T follicular helper cell (primary cell): Measurements from ENCODE around the gene SUFU.

Experiments used
- DNase-seq: peaks from one replicate; pipeline ENCODE4 v3.0.0-alpha.2; 2020; ENCODE audit warnings: low read depth

Gene SUFU

DNA sequence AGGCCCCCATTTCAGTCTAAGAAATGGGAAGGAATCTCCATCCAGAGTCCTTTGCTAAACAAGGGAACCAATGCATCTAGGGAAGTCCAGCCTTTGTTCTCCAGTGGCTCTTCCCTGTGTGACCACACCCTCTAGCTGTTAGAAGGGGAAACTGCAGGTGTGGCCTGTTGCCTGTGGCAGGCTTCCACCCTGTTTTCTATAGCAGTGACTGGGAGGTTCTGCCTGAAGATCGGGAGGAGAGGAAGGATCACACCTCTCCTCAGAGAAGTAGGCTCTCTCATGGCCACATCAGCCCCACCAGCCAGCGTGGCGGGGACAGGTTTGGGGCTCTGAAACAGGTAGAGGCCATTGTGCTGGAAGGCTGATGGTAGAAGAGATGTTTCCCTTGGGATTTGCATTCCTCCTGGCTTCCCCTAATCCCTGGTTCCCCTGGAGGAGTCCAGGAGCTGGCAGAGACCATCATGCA lies 92.8 kb downstream of the SUFU start:
- no peak for DNase-seq

DNA sequence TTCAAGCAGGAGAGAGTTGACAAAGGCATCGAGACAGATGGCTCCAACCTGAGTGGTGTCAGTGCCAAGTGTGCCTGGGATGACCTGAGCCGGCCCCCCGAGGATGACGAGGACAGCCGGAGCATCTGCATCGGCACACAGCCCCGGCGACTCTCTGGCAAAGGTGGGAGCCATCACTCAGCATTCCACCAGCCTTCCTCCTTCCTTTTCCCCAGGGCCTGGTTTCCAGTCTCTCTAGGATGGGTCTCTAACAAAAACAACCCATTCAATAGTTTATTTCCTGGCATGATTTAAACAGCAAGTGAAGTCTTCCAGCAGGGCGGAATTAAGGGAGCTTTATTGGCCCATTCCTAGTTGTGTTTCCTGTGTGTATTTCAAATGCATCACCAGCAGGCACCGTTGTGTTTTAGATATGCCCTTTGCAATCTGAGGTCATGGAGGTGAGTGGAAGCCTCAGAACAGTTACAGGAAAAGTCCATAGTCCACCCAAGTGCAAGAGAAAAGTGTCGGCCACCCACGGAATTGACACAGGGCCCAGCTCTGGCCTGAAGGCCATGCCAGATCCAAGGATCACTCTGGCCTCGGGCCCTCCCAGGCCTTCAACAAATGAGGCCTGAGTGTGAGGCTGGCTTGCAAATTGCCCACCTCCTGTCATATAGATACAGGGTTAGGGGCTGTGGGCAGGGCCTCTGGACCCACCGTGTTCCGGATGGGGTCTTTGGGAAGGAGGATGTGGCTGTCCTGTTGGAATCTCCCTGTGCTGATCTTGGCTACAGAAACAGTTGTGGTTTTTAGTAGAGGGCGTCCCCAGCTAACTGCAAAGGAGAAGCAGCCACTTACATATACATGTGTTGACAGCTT lies 93.6 kb downstream of the SUFU start:
- no peak for DNase-seq

DNA sequence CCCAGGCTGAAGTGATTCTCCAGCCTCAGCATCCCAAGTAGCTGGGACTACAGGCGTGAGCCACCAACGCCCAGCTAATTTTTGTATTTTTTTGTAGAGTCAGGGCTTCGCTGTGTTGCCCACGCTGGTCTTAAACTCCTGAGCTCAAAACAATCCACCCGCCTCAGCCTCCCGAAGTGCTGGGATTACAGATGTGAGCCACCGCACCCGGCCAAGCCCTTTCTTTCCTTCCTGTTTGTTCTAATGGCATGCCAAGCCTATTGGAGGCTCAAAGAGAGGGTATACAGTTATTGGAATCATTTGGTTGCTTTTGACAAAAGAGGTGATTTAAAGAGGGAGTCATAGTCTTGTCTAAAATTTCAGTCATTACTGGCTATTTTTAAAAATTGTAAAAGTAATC lies 94.5 kb downstream of the SUFU start:
- no peak for DNase-seq

- DNase-seq, result no peak
Measured at GRCh38 chr10:102599565-102600327, 96.0 kb downstream of the SUFU start.

- DNase-seq, result no peak
Measured at GRCh38 chr10:102600816-102601215, 97.0 kb downstream of the SUFU start.

DNA sequence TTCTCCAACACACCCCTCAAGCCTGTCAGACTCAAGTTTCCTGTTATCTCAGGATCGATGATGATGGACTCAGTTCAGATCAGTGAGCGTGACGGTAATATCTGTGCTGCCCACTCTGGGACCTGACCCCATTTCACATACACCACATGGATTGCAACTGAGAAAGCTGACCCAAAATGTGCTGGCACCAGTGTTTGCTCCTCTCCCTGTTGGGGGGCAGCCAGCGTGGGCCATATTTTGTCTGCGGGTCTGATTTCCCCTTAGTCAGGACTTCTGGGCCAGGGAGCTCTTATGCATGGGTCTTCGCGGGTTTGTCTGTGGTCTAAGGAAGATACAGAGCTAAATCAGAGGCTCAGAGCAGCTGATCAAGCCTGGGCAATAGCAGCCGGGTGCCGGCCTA lies 97.9 kb downstream of the SUFU start:
- no peak for DNase-seq

DNA sequence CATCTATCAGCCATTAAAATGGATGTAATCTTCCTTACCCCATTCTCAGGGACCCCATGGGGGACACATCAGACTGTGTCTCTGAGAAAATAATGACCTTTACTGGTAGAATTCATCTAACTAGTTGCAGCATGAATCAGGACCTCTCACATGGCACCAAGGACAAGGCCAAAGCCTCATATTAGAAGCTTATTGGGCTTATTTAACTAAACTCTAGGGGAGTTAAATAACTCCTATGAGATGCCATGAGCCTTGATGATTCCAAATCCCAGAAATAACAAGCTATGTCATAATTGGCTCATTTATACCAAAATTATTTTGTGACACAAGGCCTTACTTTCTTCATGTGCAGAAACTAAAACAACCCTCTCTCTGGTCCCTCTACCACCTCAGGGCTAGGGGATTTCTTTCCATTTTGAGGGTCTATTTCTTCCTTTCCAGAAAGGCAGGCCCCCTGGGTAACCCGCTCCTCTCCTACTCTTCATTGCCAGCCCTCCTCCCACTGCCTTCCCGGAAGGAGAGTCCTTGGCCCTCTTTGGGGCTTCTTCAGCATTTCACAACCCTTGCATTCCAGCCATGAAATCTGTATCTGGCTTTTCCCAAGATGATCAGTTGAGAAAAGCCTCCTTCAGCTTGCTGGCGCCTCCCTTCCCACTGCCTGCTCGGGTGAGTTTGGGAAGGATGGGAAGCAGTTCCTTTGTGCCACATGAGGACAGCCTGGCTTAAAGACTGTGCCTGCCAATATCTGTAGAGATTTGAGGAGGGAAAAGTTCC lies 98.7 kb downstream of the SUFU start:
- no peak for DNase-seq

DNA sequence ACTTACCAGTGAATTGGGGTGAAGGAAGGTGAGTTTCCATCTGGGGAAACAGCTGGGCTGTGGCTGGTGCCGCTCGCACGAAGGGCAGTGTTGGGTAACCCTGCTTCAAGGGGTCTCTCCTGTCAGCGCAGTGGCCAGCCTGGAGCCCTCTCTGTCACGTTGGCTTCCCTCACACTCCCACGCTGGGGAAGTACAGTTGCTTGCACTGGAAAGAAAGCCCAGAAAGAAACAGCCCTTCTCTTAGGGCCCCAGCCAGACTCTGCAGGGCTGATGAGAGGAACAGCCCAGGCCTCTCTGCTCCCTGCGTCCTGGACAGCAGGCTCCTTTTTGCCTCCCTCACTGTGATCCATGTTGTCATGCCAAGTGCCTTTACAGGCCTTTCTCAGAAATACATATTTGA lies 100.2 kb downstream of the SUFU start:
- DNase-seq, result no peak

- no peak for DNase-seq
Measured at GRCh38 chr10:102604439-102604841, 100.7 kb downstream of the SUFU start.

- no peak for DNase-seq
Measured at GRCh38 chr10:102605712-102606111, 101.9 kb downstream of the SUFU start.

DNA sequence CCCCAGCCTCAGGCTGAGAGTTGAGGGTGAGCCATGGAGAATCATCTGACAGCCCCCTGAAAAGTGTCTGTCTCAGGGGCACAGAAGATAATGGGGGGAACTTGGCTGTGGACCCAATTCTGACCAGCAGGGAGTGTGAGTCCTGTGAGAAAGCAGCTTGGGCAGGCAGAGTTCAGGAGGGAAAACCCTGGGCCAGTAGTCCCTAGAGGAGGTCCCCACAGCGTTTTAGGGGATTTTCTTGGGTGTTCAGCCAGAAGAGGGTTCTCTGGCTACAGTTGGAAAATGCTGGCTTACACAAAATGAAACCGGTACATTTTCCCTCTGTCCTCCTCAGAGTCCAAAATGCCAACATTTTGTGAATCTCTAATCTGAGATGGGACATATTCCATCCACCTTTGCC lies 104.7 kb downstream of the SUFU start:
- DNase-seq, result no peak

DNA sequence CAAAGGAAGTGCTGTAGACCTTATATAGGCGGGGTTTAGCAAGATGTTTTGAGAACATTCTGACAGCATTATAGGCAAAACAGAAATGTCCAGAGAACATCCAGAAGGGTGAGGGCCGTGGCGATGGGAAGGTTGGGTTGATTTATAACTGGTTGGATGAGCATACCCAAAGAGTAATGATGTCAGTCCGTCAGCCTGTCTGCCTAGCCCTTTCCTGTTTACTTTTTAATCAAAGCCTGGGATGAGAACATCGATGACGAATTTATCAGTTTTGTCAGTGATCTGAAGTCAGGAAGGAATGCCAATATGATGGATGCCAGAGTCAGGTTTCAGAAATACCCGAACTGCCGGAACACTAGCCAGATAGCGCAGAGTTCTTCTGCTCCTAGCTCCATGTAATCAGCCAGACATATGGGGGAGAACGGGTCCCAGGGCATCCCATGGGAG lies 106.7 kb downstream of the SUFU start:
- DNase-seq, result peak; percentile 56

GRCh38 chr10:102611514-102612087 lies 107.8 kb downstream of the SUFU start:
- no peak for DNase-seq

DNA sequence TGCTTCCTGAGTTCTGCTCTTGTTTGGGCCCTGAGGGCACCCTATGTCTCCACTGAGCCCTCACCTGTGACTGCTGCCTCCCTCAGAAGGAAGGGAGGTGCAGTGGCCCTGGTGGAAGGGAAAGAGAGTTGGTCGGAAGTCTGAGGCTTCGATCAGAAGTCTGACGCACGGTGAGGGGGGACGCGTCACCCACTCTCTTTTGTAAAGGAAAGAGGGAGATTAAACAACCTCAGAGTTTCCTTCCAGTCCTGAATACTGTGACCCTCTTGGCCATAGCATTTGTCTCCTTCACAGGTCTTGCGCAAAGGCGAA lies 109.1 kb downstream of the SUFU start:
- DNase-seq, result peak; percentile 73

DNA sequence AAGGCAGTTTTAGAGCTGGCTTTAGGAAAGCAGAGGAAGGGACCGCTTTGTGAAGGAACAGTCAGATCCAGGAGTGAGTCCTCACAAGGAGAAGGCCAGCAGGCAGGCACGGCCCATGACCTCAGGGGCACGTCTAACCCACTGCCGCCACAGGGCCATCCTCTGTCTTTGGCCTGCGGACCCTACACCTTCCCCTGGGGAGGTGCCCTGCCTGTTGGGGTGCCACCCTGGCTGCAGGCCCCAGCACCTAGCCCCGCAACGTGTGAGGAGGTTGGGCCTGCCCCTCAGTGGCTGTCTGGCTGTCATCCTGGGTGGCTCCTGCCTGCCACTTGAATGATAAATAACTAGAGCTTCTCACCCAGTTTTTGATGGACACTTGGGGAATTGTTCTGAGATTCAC lies 109.5 kb downstream of the SUFU start:
- peak; percentile 33 for DNase-seq

DNA sequence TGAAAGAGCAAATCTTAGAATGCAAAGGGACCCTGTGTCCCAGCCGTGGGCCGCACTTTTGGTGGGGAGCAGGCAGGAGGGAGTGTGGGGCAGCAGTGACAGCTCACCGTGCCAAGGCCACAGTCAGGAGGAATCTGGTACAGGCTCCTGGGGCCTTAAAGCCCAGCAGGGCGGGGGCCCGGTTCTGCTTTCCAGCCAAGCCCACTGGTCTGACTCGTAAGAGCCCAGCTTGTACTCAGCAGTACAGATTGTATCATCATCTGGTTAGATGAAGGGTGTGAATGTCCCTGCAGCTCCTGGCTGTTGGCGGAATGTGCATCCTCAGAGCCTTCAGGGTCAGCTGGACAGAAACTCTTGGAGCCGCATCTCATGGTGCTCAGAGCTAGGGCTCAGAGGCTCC lies 110.0 kb downstream of the SUFU start:
- no peak for DNase-seq

DNA sequence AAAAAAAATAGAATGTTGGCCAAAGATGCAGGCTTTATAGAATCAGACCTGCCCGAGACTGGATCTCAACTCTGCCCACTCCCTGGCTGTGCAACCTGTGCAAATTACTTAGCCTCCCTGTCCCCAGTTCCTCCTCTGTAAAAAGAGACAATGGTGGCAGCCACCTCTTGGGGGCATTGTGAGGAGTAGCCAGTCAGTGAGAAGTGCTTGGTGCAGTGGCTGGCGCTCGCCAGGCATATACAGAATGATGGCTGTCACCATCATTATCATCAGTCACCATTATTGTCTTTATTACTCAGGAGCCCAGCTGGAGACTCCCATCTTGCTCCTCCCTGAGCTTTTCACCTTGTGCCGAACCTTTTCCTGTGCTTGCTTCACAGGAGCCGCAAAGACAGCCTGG lies 111.1 kb downstream of the SUFU start:
- no peak for DNase-seq

DNA sequence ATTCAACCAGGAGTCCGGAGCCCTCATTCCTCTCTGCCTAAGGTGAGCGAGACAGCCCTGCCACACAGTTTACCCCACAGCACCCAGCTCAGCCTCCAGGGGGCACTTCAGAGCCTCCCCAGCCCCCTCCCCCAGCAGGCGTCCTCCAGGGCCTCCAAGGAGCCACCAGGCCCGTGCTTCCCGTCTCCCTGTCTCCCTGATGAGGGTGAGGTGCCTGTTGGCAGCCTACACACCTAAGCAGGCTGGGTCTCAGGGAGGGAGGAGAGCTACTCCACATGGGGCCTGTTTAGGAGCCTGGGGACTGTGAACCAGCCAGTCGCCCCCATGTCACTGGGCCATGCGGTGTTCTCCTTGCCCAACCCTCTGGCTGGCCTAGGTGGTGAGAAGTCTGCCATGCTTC lies 111.6 kb downstream of the SUFU start:
- no peak for DNase-seq

- no peak for DNase-seq
Measured at GRCh38 chr10:102616066-102616770, 112.4 kb downstream of the SUFU start.

DNA sequence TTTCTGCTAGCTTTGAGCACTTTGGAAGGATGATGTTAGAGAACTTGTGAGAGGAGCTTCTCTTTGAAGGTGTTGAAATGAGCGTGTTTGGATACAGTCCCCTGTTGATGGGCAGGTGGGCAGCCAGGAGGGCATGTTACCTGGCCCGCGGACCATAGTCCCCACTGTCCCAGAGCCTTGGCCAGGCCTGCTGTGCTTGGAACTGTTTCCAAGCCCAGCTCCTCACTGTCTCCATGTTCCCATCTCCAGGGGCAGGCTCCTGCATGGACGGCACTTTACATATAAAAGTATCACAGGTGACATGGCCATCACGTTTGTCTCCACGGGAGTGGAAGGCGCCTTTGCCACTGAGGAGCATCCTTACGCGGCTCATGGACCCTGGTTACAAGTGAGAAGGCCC lies 113.3 kb downstream of the SUFU start:
- DNase-seq, result no peak

GRCh38 chr10:102617816-102618215 lies 114.0 kb downstream of the SUFU start:
- no peak for DNase-seq
